ENCODE measurements around the gene KCTD1.

The KCTD1 gene

DNA sequence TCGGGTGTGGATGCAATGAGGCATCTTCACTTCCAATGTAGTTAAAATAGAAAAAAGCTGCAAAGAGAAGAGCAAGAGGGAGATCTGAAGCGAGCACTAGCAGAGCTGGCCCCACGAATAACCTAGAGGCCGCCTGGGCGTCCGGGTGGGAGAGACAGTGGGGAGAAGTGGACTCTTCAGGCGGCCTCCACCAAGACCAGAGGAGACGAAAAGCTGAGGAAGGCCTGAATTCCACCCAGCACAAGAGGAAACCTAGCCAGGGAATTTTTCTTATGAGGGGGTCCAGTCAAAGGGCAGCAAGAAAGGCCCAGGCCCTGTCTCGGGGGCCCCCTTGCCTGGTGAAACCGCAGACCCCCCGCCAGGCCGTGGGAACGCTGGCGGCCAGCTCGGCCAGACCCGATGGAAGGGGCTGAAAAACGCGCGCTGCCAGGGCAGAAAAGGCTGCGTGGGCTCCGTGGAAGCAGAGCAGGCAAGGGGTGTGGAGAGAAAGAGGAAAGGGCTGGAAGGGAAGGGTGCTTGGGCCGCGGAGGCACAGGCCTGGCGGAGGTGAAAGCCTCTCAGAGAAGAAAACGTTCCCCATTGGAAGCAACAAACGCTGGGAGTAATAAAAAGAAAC lies 69.2 kb downstream of the KCTD1 start:
- no peak for DNase-seq

- no peak for DNase-seq
These were observed 70.4 kb downstream of the KCTD1 start for GRCh38 chr18:26477828-26478466.

GRCh38 chr18:26476697-26477096 lies 71.7 kb downstream of the KCTD1 start:
- no peak for DNase-seq

GRCh38 chr18:26474542-26474941 lies 73.8 kb downstream of the KCTD1 start:
- DNase-seq: no peak

DNA sequence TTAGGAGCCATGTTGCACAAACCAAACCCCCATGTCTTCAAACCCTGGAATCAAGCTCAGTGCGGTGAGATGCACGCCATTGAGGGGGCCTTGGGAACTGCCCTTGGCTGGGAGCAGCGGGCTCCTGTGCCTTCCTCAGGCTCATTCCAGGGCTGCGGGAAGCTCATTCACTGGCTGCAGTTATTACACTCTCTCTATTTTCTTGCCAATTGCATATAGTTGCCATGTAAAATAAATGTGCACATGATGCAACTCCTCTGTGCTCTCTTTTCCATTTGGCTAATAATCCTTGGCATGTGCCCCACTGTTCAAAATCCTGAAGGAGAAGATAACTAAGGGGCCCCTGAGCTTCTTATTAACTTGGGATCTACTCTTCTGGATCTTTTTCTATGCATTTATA lies 74.7 kb downstream of the KCTD1 start:
- no peak for DNase-seq

- DNase-seq: no peak
These were observed 76.5 kb downstream of the KCTD1 start for GRCh38 chr18:26471826-26472225.

DNA sequence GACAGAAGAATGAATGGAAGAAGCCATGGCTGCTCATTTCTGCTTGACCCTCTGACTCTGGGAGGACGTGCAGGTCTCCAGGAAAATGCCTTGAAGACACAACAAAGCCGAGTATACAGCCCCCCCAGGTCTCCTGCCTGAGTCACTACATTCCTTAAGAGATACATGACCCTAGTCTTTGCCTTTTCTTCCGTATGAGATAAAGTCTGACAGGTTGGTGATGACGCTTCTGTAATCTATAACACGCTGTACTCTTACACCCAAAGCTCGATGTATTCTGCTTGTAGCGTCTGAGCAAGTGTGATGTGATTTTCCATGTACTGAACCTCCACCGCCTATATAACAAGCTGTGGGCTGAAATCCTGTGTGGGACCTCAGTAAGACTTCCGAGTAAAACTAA lies 77.3 kb downstream of the KCTD1 start:
- no peak for DNase-seq

- peak; percentile 85 for DNase-seq
These were observed 78.2 kb downstream of the KCTD1 start for GRCh38 chr18:26470011-26470637.

GRCh38 chr18:26468931-26469340 lies 79.4 kb downstream of the KCTD1 start:
- peak; percentile 52 for DNase-seq

GRCh38 chr18:26466026-26466425 lies 82.3 kb downstream of the KCTD1 start:
- DNase-seq: no peak

DNA sequence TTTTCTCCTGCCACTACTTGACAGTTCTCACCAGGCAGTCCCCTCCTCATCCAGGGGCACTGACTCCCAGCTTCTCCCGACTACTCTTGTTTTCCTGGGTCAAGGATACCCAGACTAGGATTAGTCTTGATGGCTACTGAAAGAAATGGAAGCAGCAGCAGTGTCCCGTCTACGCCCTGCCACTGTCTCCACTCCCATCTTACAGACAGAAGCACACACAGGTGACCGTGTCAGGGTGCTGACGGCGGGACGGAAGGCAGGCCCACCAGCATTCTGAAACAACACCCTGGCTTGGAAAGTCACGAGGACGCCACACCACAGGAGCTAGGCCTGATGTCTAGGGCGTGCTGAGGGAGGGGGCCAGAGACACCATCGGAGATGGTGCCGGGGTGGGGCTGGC lies 82.9 kb downstream of the KCTD1 start:
- no peak for DNase-seq

DNA sequence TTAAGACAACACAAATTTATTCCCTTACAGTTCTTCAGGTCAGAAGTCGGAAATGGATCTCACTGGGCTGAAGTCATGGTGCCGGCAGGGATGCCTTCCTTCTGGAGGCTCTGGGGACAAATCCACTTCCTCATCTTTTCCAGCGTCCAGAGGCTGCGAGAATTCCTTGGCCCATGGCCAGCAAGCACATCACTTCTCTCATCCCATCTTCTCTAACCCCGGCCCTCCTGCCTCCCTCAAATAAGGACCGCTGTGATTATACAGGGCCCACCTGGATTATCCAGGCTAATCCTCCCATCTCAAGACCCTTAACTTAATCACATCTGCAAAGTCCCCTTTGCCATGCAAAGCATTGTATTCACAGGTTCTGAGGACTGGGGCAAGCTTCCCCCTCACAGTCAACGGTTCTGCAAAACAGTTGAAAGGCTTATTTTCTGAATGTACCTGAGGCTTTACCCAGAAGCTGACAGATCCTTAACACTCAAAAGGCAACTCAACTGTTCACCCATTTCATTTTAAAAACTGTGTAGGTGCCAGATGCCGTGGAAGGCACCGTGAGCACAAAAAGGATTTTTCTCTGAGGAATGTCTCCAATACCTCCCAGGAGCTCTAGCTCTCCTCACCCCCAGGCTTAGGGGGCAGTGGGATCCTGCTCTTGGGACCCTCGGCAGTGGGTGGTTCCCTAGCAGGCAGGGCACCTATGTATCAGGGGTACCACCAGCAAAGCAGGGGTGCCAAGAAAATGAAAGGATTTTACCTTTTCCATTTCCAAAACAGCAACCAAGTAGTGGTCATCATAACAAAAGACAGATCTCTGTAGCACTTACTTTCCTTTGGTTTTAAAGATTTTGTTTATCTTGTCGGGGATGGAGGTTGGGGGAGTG lies 84.0 kb downstream of the KCTD1 start:
- DNase-seq: no peak

DNA sequence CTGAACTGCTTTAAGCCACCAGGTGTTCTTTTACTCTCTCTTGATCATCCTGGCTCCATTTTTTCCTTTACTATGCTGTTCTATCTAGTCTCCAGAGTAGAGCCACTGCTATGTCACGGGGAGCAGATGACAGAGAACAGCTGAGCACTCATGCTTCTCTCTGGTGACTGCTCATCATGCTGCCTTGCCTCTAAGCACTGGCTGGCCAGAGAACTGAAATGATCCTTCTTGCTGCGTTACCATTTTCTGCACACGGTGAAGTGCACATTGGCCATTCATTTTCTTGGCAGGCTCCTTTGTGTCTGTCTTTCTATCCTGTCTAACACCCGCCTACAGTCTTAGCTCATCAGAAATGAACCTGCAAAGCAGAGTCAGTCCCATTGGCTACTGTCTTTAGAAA lies 86.0 kb downstream of the KCTD1 start:
- DNase-seq: no peak

DNA sequence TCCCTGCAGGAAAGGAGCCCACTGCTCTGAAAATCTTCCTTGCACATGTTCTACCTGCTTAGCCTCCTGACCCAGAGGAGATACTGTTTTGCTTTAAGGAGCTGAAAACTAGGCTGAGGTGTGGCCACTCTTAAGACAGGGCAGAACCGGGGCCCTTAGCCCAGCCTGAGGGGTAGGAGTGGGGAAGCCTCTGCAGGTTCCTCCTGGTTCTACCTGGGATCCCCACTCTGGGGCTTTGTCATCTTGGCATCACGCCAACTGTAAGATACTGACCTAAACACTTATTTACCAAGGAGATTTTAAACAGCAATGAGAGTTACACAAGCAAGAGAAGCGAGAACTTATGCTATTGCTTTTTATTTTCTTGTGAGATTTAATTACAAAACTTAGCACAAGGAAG lies 86.9 kb downstream of the KCTD1 start:
- DNase-seq: no peak

- DNase-seq: peak; percentile 91
These were observed 87.8 kb downstream of the KCTD1 start for GRCh38 chr18:26460449-26461091.

DNA sequence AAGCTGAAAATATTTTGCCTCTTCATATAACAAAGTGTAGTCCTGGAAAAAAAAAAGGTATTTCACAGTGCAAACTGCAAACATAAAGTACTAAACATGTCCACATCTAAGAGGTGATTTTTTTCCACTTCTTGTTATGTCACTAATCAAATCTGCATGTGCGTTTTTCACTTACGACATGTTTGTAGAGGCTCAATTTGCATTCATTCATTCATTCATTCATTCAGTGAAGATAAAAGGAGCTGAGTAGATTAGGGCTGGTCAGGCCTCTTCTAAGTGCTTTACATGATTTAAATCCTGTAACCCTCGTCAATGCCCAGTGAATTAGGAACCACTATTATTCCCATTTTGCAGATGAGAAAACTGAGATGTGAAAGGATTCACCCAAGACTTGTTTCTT lies 88.5 kb downstream of the KCTD1 start:
- DNase-seq: no peak

DNA sequence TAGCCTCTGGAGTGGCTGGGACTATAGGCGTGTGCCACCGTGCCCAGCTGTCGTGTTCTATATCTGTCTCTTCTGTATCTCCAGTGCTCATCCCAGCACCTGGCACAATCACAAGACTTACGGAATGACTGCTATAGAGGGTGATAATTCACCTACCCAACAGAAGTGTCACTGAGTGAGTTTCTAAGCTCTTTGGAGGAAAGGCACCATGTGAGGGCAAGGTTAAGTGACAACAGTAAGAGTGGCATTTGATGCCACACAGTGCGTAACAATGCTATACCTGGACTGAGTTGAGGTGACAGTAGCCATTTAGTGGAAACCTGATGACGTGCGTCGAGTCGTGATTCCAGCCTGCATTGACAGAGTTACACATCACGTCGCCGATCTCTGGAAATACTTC lies 89.0 kb downstream of the KCTD1 start:
- no peak for DNase-seq

GRCh38 chr18:26458526-26459232 lies 89.7 kb downstream of the KCTD1 start:
- DNase-seq: no peak

- DNase-seq: no peak
These were observed 90.6 kb downstream of the KCTD1 start for GRCh38 chr18:26457611-26458353.

GRCh38 chr18:26457195-26457594 lies 91.2 kb downstream of the KCTD1 start:
- DNase-seq: no peak

DNA sequence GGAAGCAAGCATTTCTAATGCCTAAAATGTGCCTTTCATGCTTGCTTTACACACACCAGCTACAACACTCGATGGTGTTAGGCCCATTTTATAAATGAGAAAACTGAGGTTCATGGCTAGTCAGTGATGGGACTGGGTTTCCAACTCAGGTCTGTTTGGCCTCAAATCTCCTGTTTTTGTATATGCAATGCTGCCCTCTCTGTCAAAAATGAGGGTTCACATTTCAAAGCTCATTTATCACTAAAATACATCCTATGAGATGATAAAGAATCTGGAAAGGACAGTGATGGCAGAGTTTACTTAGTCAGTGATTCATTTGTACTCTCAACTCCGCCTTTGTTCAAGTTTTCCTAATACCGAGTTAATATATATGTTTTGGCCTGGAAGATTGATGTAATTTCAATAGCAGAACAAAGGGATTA lies 92.3 kb downstream of the KCTD1 start:
- DNase-seq: no peak

- no peak for DNase-seq
These were observed 92.7 kb downstream of the KCTD1 start for GRCh38 chr18:26455639-26456038.
